ENCODE results near the gene MORC2. TPM values are rescaled to one million over a fixed set of nuclear protein-coding genes. Genes with fewer than 3 reads are reported as not detected.

Gene MORC2
- total RNA-seq, 1 experiment from 2014 or later, result 25.4 TPM

GRCh38 chr22:30905696-30906341, 62.8 kb downstream of the MORC2 start:
- ChIA-PET POLR2A (no interaction called here), CTCF (no interaction called here), RAD21 (ENCODE audit: low non-redundant PET in 1 of 2, low total read pairs in 2 of 2, uncharacterized antibody in 2 of 2, unreplicated experiment in 2 of 2) (no interaction called here)
- no peak overlapping the region for H2AFZ ChIP-seq (ENCODE audit: low read depth, low read length, poor library complexity, severe bottlenecking)
- TF ChIP-seq SP1 (IDR thresholded peaks at IDR 0.05; ENCODE audit: low read depth) (no peak), ZBTB33 (IDR thresholded peaks at IDR 0.05; ENCODE audit: extremely low read depth, insufficient replicate concordance, low read length) (no peak), ATF3 (IDR thresholded peaks at IDR 0.05) (no peak), CTCF (IDR thresholded peaks at IDR 0.05 in 2 of 3, conservative IDR thresholded peaks at IDR 0.05 in 1 of 3; ENCODE audit: borderline replicate concordance in 1 of 3, insufficient read depth in 1 of 3, low read depth in 2 of 3, low read length in 2 of 3) (no peak), MAX (IDR thresholded peaks at IDR 0.05) (no peak), CBX3 (IDR thresholded peaks at IDR 0.05; ENCODE audit: low read depth) (no peak), POLR2AphosphoS5 (IDR thresholded peaks at IDR 0.05; ENCODE audit: low read depth, low read length) (no peak), FOSL1 (IDR thresholded peaks at IDR 0.05; ENCODE audit: low read depth) (no peak), SIN3A (IDR thresholded peaks at IDR 0.05; ENCODE audit: low read depth) (no peak), JUND (IDR thresholded peaks at IDR 0.05) (no peak), TCF7L2 (IDR thresholded peaks at IDR 0.05; ENCODE audit: borderline replicate concordance, extremely low read depth, insufficient read depth, insufficient read length) (no peak), RAD21 (IDR thresholded peaks at IDR 0.05; ENCODE audit: low read depth) (no peak), EGR1 (IDR thresholded peaks at IDR 0.05; ENCODE audit: low read depth) (no peak)
- H3K9ac ChIP-seq (ENCODE audit: low read length), result no peak overlapping the region
- no peaks in the 10 kb centered on the region for H3K27me3 ChIP-seq (ENCODE audit: insufficient read depth, low read length)
- BruUV-seq (replicated peaks), result no TSS peak
- no peaks in the 10 kb centered on the region for H3K9me3 ChIP-seq (ENCODE audit: control insufficient read depth in 1 of 2, insufficient read depth in 1 of 2, low read depth in 1 of 2, low read length in 2 of 2)
- intact Hi-C loops (cut with micrococcal nuclease), result no loop called here
- no peaks in the 10 kb centered on the region for H3K9me2 ChIP-seq (ENCODE audit: insufficient read depth)
- no peaks in the 10 kb centered on the region for H3K79me2 ChIP-seq (ENCODE audit: insufficient read depth, low read length)
- H4K20me1 ChIP-seq (ENCODE audit: insufficient read depth), result no peaks in the 10 kb centered on the region
- no peak overlapping the region for H3K4me2 ChIP-seq (ENCODE audit: low read length)
- no peak overlapping the region for H3K4me3 ChIP-seq (replicated peaks in 1 of 2; ENCODE audit: low read depth in 1 of 2, low read length in 2 of 2)
- no peaks in the 10 kb centered on the region for H3K36me3 ChIP-seq (ENCODE audit: control insufficient read depth in 1 of 2, insufficient read depth in 2 of 2, low read length in 2 of 2)
- ATAC-seq, result no peak
- no peak for DNase-seq (ENCODE audit: low read depth, low spot score)
- no peak overlapping the region for H3K27ac ChIP-seq (ENCODE audit: low read depth, low read length)
- peaks cover 0 to 9% of the 10 kb centered on the region in 2 experiments; a peak in 1 of 4 replicates for H3K4me1 ChIP-seq (ENCODE audit: control insufficient read depth in 1 of 2, insufficient read depth in 2 of 2, low read length in 2 of 2)
